ENCODE data around the gene GLIS1.

GRCh38 chr1:53503433-53504217 is 235.3 kb downstream of the GLIS1 start:
- TF ChIP-seq, protein P1, sequence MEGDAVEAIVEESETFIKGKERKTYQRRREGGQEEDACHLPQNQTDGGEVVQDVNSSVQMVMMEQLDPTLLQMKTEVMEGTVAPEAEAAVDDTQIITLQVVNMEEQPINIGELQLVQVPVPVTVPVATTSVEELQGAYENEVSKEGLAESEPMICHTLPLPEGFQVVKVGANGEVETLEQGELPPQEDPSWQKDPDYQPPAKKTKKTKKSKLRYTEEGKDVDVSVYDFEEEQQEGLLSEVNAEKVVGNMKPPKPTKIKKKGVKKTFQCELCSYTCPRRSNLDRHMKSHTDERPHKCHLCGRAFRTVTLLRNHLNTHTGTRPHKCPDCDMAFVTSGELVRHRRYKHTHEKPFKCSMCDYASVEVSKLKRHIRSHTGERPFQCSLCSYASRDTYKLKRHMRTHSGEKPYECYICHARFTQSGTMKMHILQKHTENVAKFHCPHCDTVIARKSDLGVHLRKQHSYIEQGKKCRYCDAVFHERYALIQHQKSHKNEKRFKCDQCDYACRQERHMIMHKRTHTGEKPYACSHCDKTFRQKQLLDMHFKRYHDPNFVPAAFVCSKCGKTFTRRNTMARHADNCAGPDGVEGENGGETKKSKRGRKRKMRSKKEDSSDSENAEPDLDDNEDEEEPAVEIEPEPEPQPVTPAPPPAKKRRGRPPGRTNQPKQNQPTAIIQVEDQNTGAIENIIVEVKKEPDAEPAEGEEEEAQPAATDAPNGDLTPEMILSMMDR (IDR thresholded peaks at IDR 0.05): no peak
- TF ChIP-seq POLR2A (IDR thresholded peaks at IDR 0.05): no peak

Measured in vagina (tissue), 2 donors.